ENCODE results near the gene PROKR1. TPM values are rescaled to one million over a fixed set of nuclear protein-coding genes. Genes with fewer than 3 reads are reported as not detected.
"Not testable (repeated sequence)": the region's sequence is repeated elsewhere in the genome, so short reads cannot be mapped to it uniquely, and the experiment has no call there.

The PROKR1 gene
- total RNA-seq (2022) = not detected in 2 replicates
- not detected for Bru-seq, nascent RNA
- BruChase-seq, experiment 1, labeled RNA remaining after a 6-hour chase = percentile 18 among the genes with signal in this experiment
- BruChase-seq, experiment 2, labeled RNA remaining after a 2-hour chase = percentile 14 among the genes with signal in this experiment
- long read RNA-seq = 0 reads

- Mint-ChIP-seq H3K27me3 (ENCODE audit: unreplicated experiment) (peaks cover 94% of the 10 kb centered on the region), H3K4me1 (ENCODE audit: low read depth, unreplicated experiment) (no peaks in the 10 kb centered on the region), H3K36me3 (ENCODE audit: insufficient read depth, unreplicated experiment) (no peaks in the 10 kb centered on the region), H3K9me3 (ENCODE audit: low read depth, unreplicated experiment) (no peaks in the 10 kb centered on the region), H3K4me3 (ENCODE audit: low read depth, unreplicated experiment) (no peak within 1 kb of the TSS), H3K27ac (ENCODE audit: unreplicated experiment) (no peak within 1 kb of the TSS)
- no TSS peak for BruUV-seq (replicated peaks)
- intact Hi-C loops (cut with micrococcal nuclease; ENCODE audit: unreplicated experiment) = no loop called here
- CTCF ChIA-PET = no interaction called here
- peak; percentile 5 for DNase-seq
- TF ChIP-seq, protein P1, sequence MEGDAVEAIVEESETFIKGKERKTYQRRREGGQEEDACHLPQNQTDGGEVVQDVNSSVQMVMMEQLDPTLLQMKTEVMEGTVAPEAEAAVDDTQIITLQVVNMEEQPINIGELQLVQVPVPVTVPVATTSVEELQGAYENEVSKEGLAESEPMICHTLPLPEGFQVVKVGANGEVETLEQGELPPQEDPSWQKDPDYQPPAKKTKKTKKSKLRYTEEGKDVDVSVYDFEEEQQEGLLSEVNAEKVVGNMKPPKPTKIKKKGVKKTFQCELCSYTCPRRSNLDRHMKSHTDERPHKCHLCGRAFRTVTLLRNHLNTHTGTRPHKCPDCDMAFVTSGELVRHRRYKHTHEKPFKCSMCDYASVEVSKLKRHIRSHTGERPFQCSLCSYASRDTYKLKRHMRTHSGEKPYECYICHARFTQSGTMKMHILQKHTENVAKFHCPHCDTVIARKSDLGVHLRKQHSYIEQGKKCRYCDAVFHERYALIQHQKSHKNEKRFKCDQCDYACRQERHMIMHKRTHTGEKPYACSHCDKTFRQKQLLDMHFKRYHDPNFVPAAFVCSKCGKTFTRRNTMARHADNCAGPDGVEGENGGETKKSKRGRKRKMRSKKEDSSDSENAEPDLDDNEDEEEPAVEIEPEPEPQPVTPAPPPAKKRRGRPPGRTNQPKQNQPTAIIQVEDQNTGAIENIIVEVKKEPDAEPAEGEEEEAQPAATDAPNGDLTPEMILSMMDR (IDR thresholded peaks at IDR 0.05; ENCODE audit: unreplicated experiment) = no peak
These were observed at the start of gene PROKR1 for GRCh38 chr2:68643011-68643873. PROKR1 (plus strand) TSS chr2:68643579; CDS start chr2:68645822, 2,243 bp downstream.

DNA sequence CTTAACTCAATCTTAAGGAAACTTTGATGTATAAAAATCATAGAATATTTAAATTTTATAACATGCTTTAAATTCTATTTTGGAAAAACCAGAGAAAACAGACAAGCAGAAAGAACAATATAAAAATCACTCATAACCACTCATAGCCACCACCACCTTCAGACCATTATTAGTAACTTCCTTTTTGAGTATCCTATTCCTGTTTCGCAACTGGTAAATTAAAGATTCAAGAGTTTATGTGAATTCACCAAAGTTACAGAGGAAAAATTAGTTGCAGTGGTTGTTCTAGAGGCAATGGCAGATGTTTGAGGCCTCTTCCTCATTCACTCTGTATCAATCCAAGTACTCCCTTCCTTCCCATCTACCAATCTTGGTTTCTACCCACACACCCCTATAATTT is 49.3 kb upstream of the PROKR1 start:
- TF ChIP-seq, protein P1 (IDR thresholded peaks at IDR 0.05; ENCODE audit: unreplicated experiment) = no peak
- H3K9me3 Mint-ChIP-seq (ENCODE audit: low read depth, unreplicated experiment) = peaks cover 6% of the 10 kb centered on the region
- H3K4me1 Mint-ChIP-seq (ENCODE audit: low read depth, unreplicated experiment) = peaks cover 14% of the 10 kb centered on the region
- BruUV-seq (replicated peaks) = no TSS peak
- intact Hi-C loops (cut with micrococcal nuclease; ENCODE audit: unreplicated experiment) = no loop called here
- H3K36me3 Mint-ChIP-seq (ENCODE audit: insufficient read depth, unreplicated experiment) = no peaks in the 10 kb centered on the region
- H3K4me3 Mint-ChIP-seq (ENCODE audit: low read depth, unreplicated experiment) = no peak overlapping the region
- H3K27ac Mint-ChIP-seq (ENCODE audit: unreplicated experiment) = no peak overlapping the region
- DNase-seq = no peak
- no peaks in the 10 kb centered on the region for H3K27me3 Mint-ChIP-seq (ENCODE audit: unreplicated experiment)
- CTCF ChIA-PET = interaction anchor here (1.5 to 2.0 kb wide), 2 partner anchors 106 to 331 kb away, joined by 6 to 29 read pairs; no protein-coding TSS in a partner anchor

- H3K4me1 Mint-ChIP-seq (ENCODE audit: low read depth, unreplicated experiment) = peaks cover 14% of the 10 kb centered on the region
- peaks cover 8% of the 10 kb centered on the region for H3K9me3 Mint-ChIP-seq (ENCODE audit: low read depth, unreplicated experiment)
- CTCF ChIA-PET = interaction anchor here (0.5 to 2.0 kb wide), 8 partner anchors 15 to 330 kb away, joined by 3 to 29 read pairs (median 4); partner anchors contain the start of genes APLF and FBXO48
- intact Hi-C loops (cut with micrococcal nuclease; ENCODE audit: unreplicated experiment) = loop anchor here (1.0 kb wide), 1 partner anchor 107 kb away; no protein-coding TSS in a partner anchor
- TF ChIP-seq, protein P1 (IDR thresholded peaks at IDR 0.05; ENCODE audit: unreplicated experiment) = peak; percentile 70
- H3K4me3 Mint-ChIP-seq (ENCODE audit: low read depth, unreplicated experiment) = no peak overlapping the region
- DNase-seq = peak; percentile 53
- no peaks in the 10 kb centered on the region for H3K27me3 Mint-ChIP-seq (ENCODE audit: unreplicated experiment)
- no TSS peak for BruUV-seq (replicated peaks)
- H3K36me3 Mint-ChIP-seq (ENCODE audit: insufficient read depth, unreplicated experiment) = no peaks in the 10 kb centered on the region
- no peak overlapping the region for H3K27ac Mint-ChIP-seq (ENCODE audit: unreplicated experiment)
These were observed 48.5 kb upstream of the PROKR1 start for GRCh38 chr2:68594674-68595492.

DNA sequence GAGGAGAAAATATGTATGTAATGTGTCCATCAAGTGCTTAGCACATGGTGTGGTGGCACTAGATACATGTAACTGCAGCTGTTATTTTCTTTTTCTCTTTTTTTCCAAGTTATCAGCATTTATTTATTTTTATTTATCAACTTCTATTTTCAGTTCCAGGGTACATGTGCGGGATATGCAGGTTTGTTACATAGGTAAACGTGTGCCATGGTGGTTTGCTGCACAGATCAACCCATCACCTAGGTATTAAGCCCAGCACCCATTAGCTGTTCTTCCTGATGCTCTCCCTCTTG is 47.9 kb upstream of the PROKR1 start:
- peaks cover 14% of the 10 kb centered on the region for H3K4me1 Mint-ChIP-seq (ENCODE audit: low read depth, unreplicated experiment)
- not testable (repeated sequence) for H3K4me3 Mint-ChIP-seq (ENCODE audit: low read depth, unreplicated experiment); DNase-seq; BruUV-seq (replicated peaks); H3K9me3 Mint-ChIP-seq (ENCODE audit: low read depth, unreplicated experiment); H3K27me3 Mint-ChIP-seq (ENCODE audit: unreplicated experiment); H3K36me3 Mint-ChIP-seq (ENCODE audit: insufficient read depth, unreplicated experiment); H3K27ac Mint-ChIP-seq (ENCODE audit: unreplicated experiment)
- intact Hi-C loops (cut with micrococcal nuclease; ENCODE audit: unreplicated experiment) = loop anchor here (1.0 kb wide), 1 partner anchor 107 kb away; no protein-coding TSS in a partner anchor
- CTCF ChIA-PET = interaction anchor here (0.5 to 2.0 kb wide), 7 partner anchors 15 to 330 kb away, joined by 3 to 29 read pairs (median 6); partner anchors contain the start of genes APLF and FBXO48

- CTCF ChIA-PET = interaction anchor here (0.6 kb wide), 1 partner anchor 705 kb away, joined by 3 read pairs; no protein-coding TSS in a partner anchor
- H3K4me3 Mint-ChIP-seq (ENCODE audit: low read depth, unreplicated experiment); H3K4me1 Mint-ChIP-seq (ENCODE audit: low read depth, unreplicated experiment); DNase-seq; intact Hi-C loops (cut with micrococcal nuclease; ENCODE audit: unreplicated experiment); H3K27me3 Mint-ChIP-seq (ENCODE audit: unreplicated experiment); BruUV-seq (replicated peaks); H3K36me3 Mint-ChIP-seq (ENCODE audit: insufficient read depth, unreplicated experiment); H3K27ac Mint-ChIP-seq (ENCODE audit: unreplicated experiment): not testable (repeated sequence)
- H3K9me3 Mint-ChIP-seq (ENCODE audit: low read depth, unreplicated experiment) = peaks cover 11% of the 10 kb centered on the region
These were observed 42.9 kb upstream of the PROKR1 start for GRCh38 chr2:68600495-68600894.
